Measurements from ENCODE around the gene WDR83.

- TF ChIP-seq POLR2A (IDR thresholded peaks at IDR 0.05; ENCODE audit: low read length) (no peak), GATA1 (IDR thresholded peaks at IDR 0.05; ENCODE audit: low read depth, low read length) (no peak)
Measured at GRCh38 chr19:12706332-12706718, 39.7 kb downstream of the WDR83 start.
